ENCODE results near the gene CMSS1.

The CMSS1 gene

GRCh38 chr3:99915906-99916432, 98.3 kb downstream of the CMSS1 start:
- Histone ChIP-seq H3K79me2 (ENCODE audit: insufficient read depth, low read length) (no peaks in the 10 kb centered on the region), H3K9me3 (ENCODE audit: insufficient read depth, low read depth, low read length) (no peaks in the 10 kb centered on the region), H3K9me2 (replicated peaks; ENCODE audit: low read depth, low read length) (no peaks in the 10 kb centered on the region), H3F3A (ENCODE audit: low read depth) (no peaks in the 10 kb centered on the region), H3K4me2 (ENCODE audit: low read depth, low read length, poor library complexity, severe bottlenecking) (no peak overlapping the region), H3K36me3 (ENCODE audit: insufficient read depth, low read length) (no peaks in the 10 kb centered on the region), H3K27me3 (ENCODE audit: insufficient read depth, low read length, poor library complexity, severe bottlenecking) (no peaks in the 10 kb centered on the region), H2AFZ (ENCODE audit: low read length) (no peak overlapping the region), H3K4me3 (ENCODE audit: low read length, poor library complexity, severe bottlenecking) (no peak overlapping the region), H4K20me1 (ENCODE audit: insufficient read depth, low read length, poor library complexity, severe bottlenecking) (no peaks in the 10 kb centered on the region), H3K9ac (ENCODE audit: low read depth, low read length, poor library complexity, severe bottlenecking) (no peak overlapping the region), H3K4me1 (ENCODE audit: insufficient read depth, low read length, poor library complexity, severe bottlenecking) (peaks cover 3% of the 10 kb centered on the region)
- TF ChIP-seq CTCF (conservative IDR thresholded peaks at IDR 0.05; ENCODE audit: low read length) (no peak), EZH2phosphoT487 (IDR thresholded peaks at IDR 0.05; ENCODE audit: borderline replicate concordance) (no peak)

- H2AFZ ChIP-seq (ENCODE audit: low read length) = no peak overlapping the region
- H3K36me3 ChIP-seq (ENCODE audit: insufficient read depth, low read length) = no peaks in the 10 kb centered on the region
- H3K9me2 ChIP-seq (replicated peaks; ENCODE audit: low read depth, low read length) = no peaks in the 10 kb centered on the region
- TF ChIP-seq CTCF (conservative IDR thresholded peaks at IDR 0.05; ENCODE audit: low read length) = no peak
- TF ChIP-seq EZH2phosphoT487 (IDR thresholded peaks at IDR 0.05; ENCODE audit: borderline replicate concordance) = no peak
- no peak overlapping the region for H3K4me2 ChIP-seq (ENCODE audit: low read depth, low read length, poor library complexity, severe bottlenecking)
- H3K4me3 ChIP-seq (ENCODE audit: low read length, poor library complexity, severe bottlenecking) = no peak overlapping the region
- no peaks in the 10 kb centered on the region for H3K9me3 ChIP-seq (ENCODE audit: insufficient read depth, low read depth, low read length)
- no peaks in the 10 kb centered on the region for H4K20me1 ChIP-seq (ENCODE audit: insufficient read depth, low read length, poor library complexity, severe bottlenecking)
- H3F3A ChIP-seq (ENCODE audit: low read depth) = no peaks in the 10 kb centered on the region
- H3K27me3 ChIP-seq (ENCODE audit: insufficient read depth, low read length, poor library complexity, severe bottlenecking) = no peaks in the 10 kb centered on the region
- H3K79me2 ChIP-seq (ENCODE audit: insufficient read depth, low read length) = no peaks in the 10 kb centered on the region
- H3K4me1 ChIP-seq (ENCODE audit: insufficient read depth, low read length, poor library complexity, severe bottlenecking) = peaks cover 6% of the 10 kb centered on the region
- H3K9ac ChIP-seq (ENCODE audit: low read depth, low read length, poor library complexity, severe bottlenecking) = no peak overlapping the region
Observed at GRCh38 chr3:99918715-99919114, 101.1 kb downstream of the CMSS1 start.

- Histone ChIP-seq H3K27me3 (ENCODE audit: insufficient read depth, low read length, poor library complexity, severe bottlenecking) (no peaks in the 10 kb centered on the region), H3K79me2 (ENCODE audit: insufficient read depth, low read length) (no peaks in the 10 kb centered on the region), H3K9ac (ENCODE audit: low read depth, low read length, poor library complexity, severe bottlenecking) (no peak overlapping the region), H3K9me2 (replicated peaks; ENCODE audit: low read depth, low read length) (no peaks in the 10 kb centered on the region), H3F3A (ENCODE audit: low read depth) (no peaks in the 10 kb centered on the region), H3K4me3 (ENCODE audit: low read length, poor library complexity, severe bottlenecking) (no peak overlapping the region), H2AFZ (ENCODE audit: low read length) (no peak overlapping the region), H3K9me3 (ENCODE audit: insufficient read depth, low read depth, low read length) (no peaks in the 10 kb centered on the region), H3K4me2 (ENCODE audit: low read depth, low read length, poor library complexity, severe bottlenecking) (no peak overlapping the region), H3K36me3 (ENCODE audit: insufficient read depth, low read length) (no peaks in the 10 kb centered on the region), H4K20me1 (ENCODE audit: insufficient read depth, low read length, poor library complexity, severe bottlenecking) (no peaks in the 10 kb centered on the region), H3K4me1 (ENCODE audit: insufficient read depth, low read length, poor library complexity, severe bottlenecking) (peaks cover 6% of the 10 kb centered on the region)
- TF ChIP-seq EZH2phosphoT487 (IDR thresholded peaks at IDR 0.05; ENCODE audit: borderline replicate concordance) (no peak), CTCF (conservative IDR thresholded peaks at IDR 0.05; ENCODE audit: low read length) (no peak)
Observed at GRCh38 chr3:99919694-99920093, 102.0 kb downstream of the CMSS1 start.

All from Loucy (cell line).